PC-3 (cell line): Measurements from ENCODE around the gene PFKFB3. TPM values are rescaled to one million over a fixed set of nuclear protein-coding genes. Genes with fewer than 3 reads are reported as not detected.
"Not testable (repeated sequence)": the region's sequence is repeated elsewhere in the genome, so short reads cannot be mapped to it uniquely, and the experiment has no call there.

Experiments used
- ATAC-seq: fragments of 200-7000 bp; cut with Tn5 transposase; 2 replicates; pipeline ENCODE4 v1.9.1; 2020; ENCODE audit warnings: mild to moderate bottlenecking, moderate library complexity
- BruUV-seq: library from RNA; stranded (reverse); fragments of 400-500 nt; replicated peaks from 2 replicates; lab custom pipeline; 2021; lab: Mats Ljungman, UMichigan
- CTCF ChIA-PET: fragments of 300-600 bp; sonication (Branson Sonifier 250); formaldehyde crosslinking; loops from one replicate; lab custom pipeline; 2022; ENCODE audit warnings: antibody characterized with exemption; lab: Charles Lee
- POLR2A ChIA-PET: fragments of 300-600 bp; sonication (Branson Sonifier 250); formaldehyde crosslinking; loops from one replicate; lab custom pipeline; 2022; ENCODE audit warnings: antibody characterized with exemption; ENCODE audit not compliant: unreplicated experiment; lab: Charles Lee
- DNase-seq: peaks from one replicate; pipeline ENCODE4 v3.0.0-alpha.2; 2015
- H2AFZ ChIP-seq: fragments of 300-600 bp; sonication (generic); 2 replicates; pipeline ENCODE4 v1.6.0; 2016; ENCODE audit warnings: antibody characterized with exemption, low read length
- H3F3A ChIP-seq: fragments of 300-600 bp; sonication (generic); one replicate; pipeline ENCODE4 v1.6.0; 2017; ENCODE audit warnings: antibody characterized with exemption, low read length, control low read depth, mild to moderate bottlenecking; ENCODE audit not compliant: unreplicated experiment
- H3K27ac ChIP-seq: fragments of 300-600 bp; sonication (generic); 2 replicates; pipeline ENCODE4 v1.5.1; 2016; ENCODE audit warnings: mild to moderate bottlenecking, low read length
- H3K27me3 ChIP-seq: fragments of 300-600 bp; sonication (generic); 2 replicates; pipeline ENCODE4 v1.6.1; 2016; ENCODE audit warnings: low read length, mixed read lengths
- H3K36me3 ChIP-seq: fragments of 300-600 bp; sonication (generic); 2 replicates; pipeline ENCODE4 v1.6.1; 2016; ENCODE audit warnings: low read depth, mixed run types, low read length, mixed read lengths
- H3K4me1 ChIP-seq: fragments of 300-600 bp; sonication (generic); 2 replicates; pipeline ENCODE4 v1.5.1; 2016; ENCODE audit warnings: low read length; ENCODE audit not compliant: insufficient read depth
- H3K4me2 ChIP-seq: fragments of 300-600 bp; sonication (generic); 2 replicates; pipeline ENCODE4 v1.6.0; 2016; ENCODE audit warnings: low read length
- H3K4me3 ChIP-seq: fragments of 300-600 bp; sonication (generic); 2 replicates; pipeline ENCODE4 v1.5.1; 2016; ENCODE audit warnings: mild to moderate bottlenecking, low read length, mixed read lengths
- H3K79me2 ChIP-seq: fragments of 300-600 bp; sonication (generic); 2 replicates; pipeline ENCODE4 v1.6.1; 2017; ENCODE audit warnings: low read length, mixed read lengths
- H3K9ac ChIP-seq: fragments of 300-600 bp; sonication (generic); 2 replicates; pipeline ENCODE4 v1.6.0; 2016; ENCODE audit warnings: mild to moderate bottlenecking, low read length
- H3K9me2 ChIP-seq: fragments of 300-600 bp; sonication (generic); replicated peaks from 2 replicates; pipeline ENCODE4 v1.6.1; 2016; ENCODE audit warnings: mixed run types, low read length, mixed read lengths
- H3K9me3 ChIP-seq: fragments of 300-600 bp; sonication (generic); 2 replicates; pipeline ENCODE4 v1.6.1; 2016; ENCODE audit warnings: low read length, mixed read lengths
- H4K20me1 ChIP-seq: fragments of 300-600 bp; sonication (generic); 2 replicates; pipeline ENCODE4 v1.6.1; 2016; ENCODE audit warnings: low read length, mixed read lengths
- CTCF ChIP-seq: fragments of 300-600 bp; sonication (generic); conservative IDR thresholded peaks from 2 replicates; pipeline ENCODE4 v1.5.1; 2017; ENCODE audit warnings: antibody characterized with exemption, low read depth, mild to moderate bottlenecking, low read length
- EZH2 ChIP-seq: fragments of 300-600 bp; sonication (generic); IDR thresholded peaks from one replicate; pipeline ENCODE4 v1.6.1; 2017; ENCODE audit warnings: antibody characterized with exemption, mild to moderate bottlenecking, low read length; ENCODE audit not compliant: unreplicated experiment
- EZH2phosphoT487 ChIP-seq: fragments of 300-600 bp; sonication (generic); IDR thresholded peaks from 2 replicates; pipeline ENCODE4 v1.6.1; 2018; ENCODE audit warnings: mild to moderate bottlenecking, antibody characterized with exemption, low read length, borderline replicate concordance
- intact Hi-C: fragments of 100-400 bp; cut with micrococcal nuclease; formaldehyde crosslinking; loops from 2 replicates; pipeline ENCODE4 v1.9.0; 2023
- total RNA-seq: library from RNA; depleted of rRNA; stranded (reverse); fragments of >200 nt; gene quantifications from 2 replicates; pipeline ENCODE4 v1.2.3, GENCODE V29; 2014

Gene PFKFB3
- total RNA-seq, 1 experiment from 2014 or later, result 19.5 TPM

DNA sequence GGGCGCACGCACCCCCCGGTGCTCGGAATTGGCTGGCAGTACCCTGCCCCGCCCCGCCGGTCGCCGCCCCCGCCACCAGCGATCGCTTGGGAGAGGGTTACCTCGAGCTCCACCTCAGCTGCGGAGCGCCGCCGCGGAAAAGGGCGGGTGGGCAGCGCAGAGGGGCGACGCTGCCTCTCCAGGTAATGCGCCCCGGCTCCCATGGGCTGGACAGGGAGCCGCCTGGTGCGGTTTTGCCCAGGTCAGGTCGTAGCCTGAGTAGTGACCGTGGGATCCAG, 1.3 kb downstream of the PFKFB3 start:
- Histone ChIP-seq H3K4me2 (peak overlapping the region; percentile 87), H3K9me2 (no peaks in the 10 kb centered on the region), H3K27ac (peak overlapping the region; percentile 26), H4K20me1 (peaks cover 12% of the 10 kb centered on the region), H3K36me3 (no peaks in the 10 kb centered on the region), H3K4me1 (peaks cover 19% of the 10 kb centered on the region), H3K9me3 (no peaks in the 10 kb centered on the region), H3F3A (no peaks in the 10 kb centered on the region), H3K79me2 (peaks cover 40% of the 10 kb centered on the region), H3K9ac (peak overlapping the region; percentile 63), H3K27me3 (no peaks in the 10 kb centered on the region), H2AFZ (no peak overlapping the region), H3K4me3 (peak overlapping the region; percentile 89)
- no TSS peak for BruUV-seq
- DNase-seq (peak; percentile 12), ATAC-seq (peak; percentile 7)
- intact Hi-C loops, result loop anchor here (5.0 kb wide), 2 partner anchors 62 to 73 kb away; no protein-coding TSS in a partner anchor
- TF ChIP-seq CTCF, result no peak
- TF ChIP-seq EZH2, result no peak
- no peak for TF ChIP-seq EZH2phosphoT487
- ChIA-PET POLR2A (no interaction called here), CTCF (interaction anchor here (1.3 kb wide), 1 partner anchor 198 kb away, joined by 10 read pairs; no protein-coding TSS in a partner anchor)

DNA sequence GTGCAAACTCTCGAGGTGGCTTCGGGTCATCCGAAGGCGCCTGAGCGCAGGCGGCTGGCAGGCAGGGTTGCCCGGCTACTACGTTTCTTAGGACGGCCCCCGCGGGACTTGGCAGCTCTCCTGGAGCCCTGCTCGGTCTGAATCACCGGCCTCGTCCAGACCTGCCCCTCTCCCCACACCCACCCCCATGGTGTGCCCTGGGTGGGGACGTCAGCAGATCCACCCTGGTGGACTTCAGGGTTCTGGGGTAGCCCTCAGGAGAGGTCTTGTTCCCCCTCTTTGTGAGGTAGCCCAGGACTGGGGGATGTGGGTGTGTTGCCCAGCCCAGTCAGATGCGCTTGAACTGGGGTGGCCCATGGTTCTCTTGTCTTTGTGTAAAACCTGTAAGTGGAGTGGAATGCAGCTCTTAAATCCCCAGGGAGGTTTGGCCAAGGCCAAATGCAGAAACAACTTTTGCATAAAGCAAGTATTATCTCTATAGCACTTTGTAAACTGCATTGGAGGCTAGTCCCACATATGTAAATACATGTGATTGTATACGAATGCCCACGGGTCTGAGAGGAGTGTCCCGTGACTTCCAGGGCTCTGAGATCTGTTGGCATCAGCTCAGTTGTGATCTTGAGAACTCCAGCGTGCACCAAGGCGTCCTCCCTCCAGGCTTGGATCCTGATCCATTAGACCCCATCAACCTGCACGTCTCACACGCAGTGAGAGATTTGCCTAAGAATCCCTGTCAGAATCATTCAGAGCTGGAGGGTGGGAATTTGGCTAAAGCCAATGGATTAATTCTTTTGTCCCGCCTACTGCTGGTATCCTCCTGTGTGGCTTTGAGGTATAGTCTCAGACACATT, 1.8 kb downstream of the PFKFB3 start:
- TF ChIP-seq EZH2phosphoT487 (no peak), EZH2 (no peak), CTCF (no peak)
- peaks cover 12% of the 10 kb centered on the region for H4K20me1 ChIP-seq
- peaks cover 19% of the 10 kb centered on the region for H3K4me1 ChIP-seq
- peak overlapping the region; percentile 26 for H3K27ac ChIP-seq
- DNase-seq, result peak; percentile 68
- H3K9me2 ChIP-seq, result no peaks in the 10 kb centered on the region
- no peaks in the 10 kb centered on the region for H3K9me3 ChIP-seq
- H3K4me3 ChIP-seq, result peak overlapping the region; percentile 89
- H3K4me2 ChIP-seq, result peak overlapping the region; percentile 87
- no peak overlapping the region for H2AFZ ChIP-seq
- ATAC-seq, result peak; percentile 31
- ChIA-PET POLR2A (no interaction called here), CTCF (interaction anchor here (0.6 to 1.3 kb wide), 3 partner anchors 115 to 201 kb away, joined by 3 to 10 read pairs (median 7); no protein-coding TSS in a partner anchor)
- peak overlapping the region; percentile 63; the same call in 1 of the 2 replicates for H3K9ac ChIP-seq
- H3F3A ChIP-seq, result no peaks in the 10 kb centered on the region
- H3K79me2 ChIP-seq, result peaks cover 44% of the 10 kb centered on the region
- no peaks in the 10 kb centered on the region for H3K27me3 ChIP-seq
- intact Hi-C loops, result loop anchor here (5.0 kb wide), 2 partner anchors 62 to 73 kb away; no protein-coding TSS in a partner anchor
- BruUV-seq, result TSS peak; percentile 29
- no peaks in the 10 kb centered on the region for H3K36me3 ChIP-seq

DNA sequence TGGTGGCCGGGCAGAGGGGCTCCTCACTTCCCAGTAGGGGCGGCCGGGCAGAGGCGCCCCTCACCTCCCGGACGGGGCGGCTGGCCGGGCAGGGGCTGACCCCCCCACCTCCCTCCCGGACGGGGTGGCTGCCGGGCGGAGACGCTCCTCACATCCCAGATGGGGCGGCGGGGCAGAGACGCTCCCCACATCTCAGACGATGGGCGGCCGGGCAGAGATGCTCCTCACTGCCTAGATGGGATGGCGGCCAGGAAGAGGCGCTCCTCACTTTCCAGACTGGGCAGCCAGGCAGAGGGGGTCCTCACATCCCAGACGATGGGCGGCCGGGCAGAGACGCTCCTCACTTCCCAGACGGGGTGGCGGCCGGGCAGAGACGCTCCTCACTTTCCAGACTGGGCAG, 3.8 kb downstream of the PFKFB3 start:
- H3K9me3 ChIP-seq, H3K4me2 ChIP-seq, H3K9me2 ChIP-seq, CTCF ChIA-PET, BruUV-seq, H3K36me3 ChIP-seq, intact Hi-C loops, H3K27me3 ChIP-seq, H3F3A ChIP-seq, ATAC-seq, H3K4me3 ChIP-seq, H3K9ac ChIP-seq, DNase-seq, H3K27ac ChIP-seq, POLR2A ChIA-PET, H2AFZ ChIP-seq: not testable (repeated sequence)
- Histone ChIP-seq H3K79me2 (peaks cover 56% of the 10 kb centered on the region), H4K20me1 (peaks cover 12% of the 10 kb centered on the region), H3K4me1 (peaks cover 19% of the 10 kb centered on the region)
